Measurements from ENCODE around the gene SNAI3. TPM values are rescaled to one million over a fixed set of nuclear protein-coding genes. Genes with fewer than 3 reads are reported as not detected.
"Not testable (repeated sequence)": the region's sequence is repeated elsewhere in the genome, so short reads cannot be mapped to it uniquely, and the experiment has no call there.

The SNAI3 gene
- total RNA-seq, 1 experiment from 2014 or later: not detected

GRCh38 chr16:88671806-88672205 lies 14.5 kb downstream of the SNAI3 start:
- DNase-seq (ENCODE audit: low read depth): no peak

GRCh38 chr16:88669980-88670379 lies 16.3 kb downstream of the SNAI3 start:
- DNase-seq (ENCODE audit: low read depth): no peak

GRCh38 chr16:88669493-88669892 lies 16.8 kb downstream of the SNAI3 start:
- not testable (repeated sequence) for DNase-seq (ENCODE audit: low read depth)

GRCh38 chr16:88667461-88667860 lies 18.8 kb downstream of the SNAI3 start:
- DNase-seq (ENCODE audit: low read depth): no peak

GRCh38 chr16:88665570-88665969 lies 20.7 kb downstream of the SNAI3 start:
- no peak for DNase-seq (ENCODE audit: low read depth)

GRCh38 chr16:88665148-88665547 lies 21.2 kb downstream of the SNAI3 start:
- no peak for DNase-seq (ENCODE audit: low read depth)

GRCh38 chr16:88662843-88663606 lies 23.3 kb downstream of the SNAI3 start, which contains the start of gene MVD:
TSS of gene MVD (minus strand) at chr16:88663091. CDS start at chr16:88663080, 11 bp downstream.
- DNase-seq (ENCODE audit: low read depth): peak; percentile 99

- no peak for DNase-seq (ENCODE audit: low read depth)
Observed at GRCh38 chr16:88662222-88662842, 24.0 kb downstream of the SNAI3 start.

- DNase-seq (ENCODE audit: low read depth): no peak
Observed at GRCh38 chr16:88661468-88661867, 24.8 kb downstream of the SNAI3 start.

GRCh38 chr16:88659160-88659559 lies 27.1 kb downstream of the SNAI3 start:
- DNase-seq (ENCODE audit: low read depth): no peak

- no peak for DNase-seq (ENCODE audit: low read depth)
Observed at GRCh38 chr16:88658714-88659113, 27.6 kb downstream of the SNAI3 start.

- DNase-seq (ENCODE audit: low read depth): no peak
Observed at GRCh38 chr16:88657371-88657770, 28.9 kb downstream of the SNAI3 start.

- no peak for DNase-seq (ENCODE audit: low read depth)
Observed at GRCh38 chr16:88656291-88656980, 29.9 kb downstream of the SNAI3 start.

GRCh38 chr16:88655733-88656281 lies 30.5 kb downstream of the SNAI3 start:
- DNase-seq (ENCODE audit: low read depth): no peak

GRCh38 chr16:88655053-88655732 lies 31.1 kb downstream of the SNAI3 start:
- DNase-seq (ENCODE audit: low read depth): no peak

- no peak for DNase-seq (ENCODE audit: low read depth)
Observed at GRCh38 chr16:88654363-88655052, 31.8 kb downstream of the SNAI3 start.

- DNase-seq (ENCODE audit: low read depth): no peak
Observed at GRCh38 chr16:88653596-88654362, 32.5 kb downstream of the SNAI3 start.

GRCh38 chr16:88653101-88653500 lies 33.2 kb downstream of the SNAI3 start:
- no peak for DNase-seq (ENCODE audit: low read depth)

GRCh38 chr16:88652762-88653063 lies 33.6 kb downstream of the SNAI3 start:
- DNase-seq (ENCODE audit: low read depth): no peak

GRCh38 chr16:88651989-88652761 lies 34.1 kb downstream of the SNAI3 start:
- DNase-seq (ENCODE audit: low read depth): no peak

Data from Daoy (cell line).